ENCODE measurements around the gene PRKG1. TPM values are rescaled to one million over a fixed set of nuclear protein-coding genes. Genes with fewer than 3 reads are reported as not detected.

Gene PRKG1
- total and polyA plus RNA-seq, 4 donors: 0.46 to 5.1 (median 1.5) TPM

GRCh38 chr10:52063159-52063558 lies 988.9 kb downstream of the PRKG1 start:
- no peaks in the 10 kb centered on the region for H3K36me3 ChIP-seq (ENCODE audit: control insufficient read depth in 4 of 4, insufficient read depth in 3 of 4, low read depth in 1 of 4, low read length in 3 of 4)
- no peak overlapping the region for H3K27ac ChIP-seq (ENCODE audit: low read depth in 1 of 2, low read length in 2 of 2)
- no peaks in the 10 kb centered on the region for H3K4me1 ChIP-seq (ENCODE audit: control insufficient read depth in 4 of 4, insufficient read depth in 4 of 4, low read length in 3 of 4)
- no peaks in the 10 kb centered on the region for H3K27me3 ChIP-seq (ENCODE audit: control insufficient read depth in 4 of 4, insufficient read depth in 4 of 4, low read length in 3 of 4)
- DNase-seq (ENCODE audit: low spot score): no peak
- TF ChIP-seq FOXA1 (IDR thresholded peaks at IDR 0.05) (no peak), TAF1 (conservative IDR thresholded peaks at IDR 0.05) (no peak), ATF3 (IDR thresholded peaks at IDR 0.05) (no peak), HNF4A (conservative IDR thresholded peaks at IDR 0.05) (no peak), HNF4G (IDR thresholded peaks at IDR 0.05) (no peak)
- TF ChIP-seq, protein P1, sequence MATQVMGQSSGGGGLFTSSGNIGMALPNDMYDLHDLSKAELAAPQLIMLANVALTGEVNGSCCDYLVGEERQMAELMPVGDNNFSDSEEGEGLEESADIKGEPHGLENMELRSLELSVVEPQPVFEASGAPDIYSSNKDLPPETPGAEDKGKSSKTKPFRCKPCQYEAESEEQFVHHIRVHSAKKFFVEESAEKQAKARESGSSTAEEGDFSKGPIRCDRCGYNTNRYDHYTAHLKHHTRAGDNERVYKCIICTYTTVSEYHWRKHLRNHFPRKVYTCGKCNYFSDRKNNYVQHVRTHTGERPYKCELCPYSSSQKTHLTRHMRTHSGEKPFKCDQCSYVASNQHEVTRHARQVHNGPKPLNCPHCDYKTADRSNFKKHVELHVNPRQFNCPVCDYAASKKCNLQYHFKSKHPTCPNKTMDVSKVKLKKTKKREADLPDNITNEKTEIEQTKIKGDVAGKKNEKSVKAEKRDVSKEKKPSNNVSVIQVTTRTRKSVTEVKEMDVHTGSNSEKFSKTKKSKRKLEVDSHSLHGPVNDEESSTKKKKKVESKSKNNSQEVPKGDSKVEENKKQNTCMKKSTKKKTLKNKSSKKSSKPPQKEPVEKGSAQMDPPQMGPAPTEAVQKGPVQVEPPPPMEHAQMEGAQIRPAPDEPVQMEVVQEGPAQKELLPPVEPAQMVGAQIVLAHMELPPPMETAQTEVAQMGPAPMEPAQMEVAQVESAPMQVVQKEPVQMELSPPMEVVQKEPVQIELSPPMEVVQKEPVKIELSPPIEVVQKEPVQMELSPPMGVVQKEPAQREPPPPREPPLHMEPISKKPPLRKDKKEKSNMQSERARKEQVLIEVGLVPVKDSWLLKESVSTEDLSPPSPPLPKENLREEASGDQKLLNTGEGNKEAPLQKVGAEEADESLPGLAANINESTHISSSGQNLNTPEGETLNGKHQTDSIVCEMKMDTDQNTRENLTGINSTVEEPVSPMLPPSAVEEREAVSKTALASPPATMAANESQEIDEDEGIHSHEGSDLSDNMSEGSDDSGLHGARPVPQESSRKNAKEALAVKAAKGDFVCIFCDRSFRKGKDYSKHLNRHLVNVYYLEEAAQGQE (IDR thresholded peaks at IDR 0.05): no peak
- H3K9ac ChIP-seq (ENCODE audit: low read depth in 1 of 2, low read length in 2 of 2): no peak overlapping the region
- no peaks in the 10 kb centered on the region for H3K9me3 ChIP-seq (ENCODE audit: control insufficient read depth in 4 of 4, low read length in 3 of 4)
- WGBS: 91% methylated on average over 10 of the region's 10 CpGs
- H3K4me3 ChIP-seq (ENCODE audit: low read depth in 1 of 3, low read length in 3 of 3): no peak overlapping the region

GRCh38 chr10:52064084-52064845 lies 990.0 kb downstream of the PRKG1 start:
- 82% methylated on average over 9 of the region's 9 CpGs for WGBS
- H3K9me3 ChIP-seq (ENCODE audit: control insufficient read depth in 4 of 4, low read length in 3 of 4): no peaks in the 10 kb centered on the region
- no peaks in the 10 kb centered on the region for H3K36me3 ChIP-seq (ENCODE audit: control insufficient read depth in 4 of 4, insufficient read depth in 3 of 4, low read depth in 1 of 4, low read length in 3 of 4)
- no peak overlapping the region for H3K4me3 ChIP-seq (ENCODE audit: low read depth in 1 of 3, low read length in 3 of 3)
- H3K27me3 ChIP-seq (ENCODE audit: control insufficient read depth in 4 of 4, insufficient read depth in 4 of 4, low read length in 3 of 4): no peaks in the 10 kb centered on the region
- TF ChIP-seq JUND (IDR thresholded peaks at IDR 0.05) (no peak), SP1 (IDR thresholded peaks at IDR 0.05) (no peak), FOXA2 (IDR thresholded peaks at IDR 0.05) (no peak), RXRA (IDR thresholded peaks at IDR 0.05) (no peak), EGR1 (IDR thresholded peaks at IDR 0.05; ENCODE audit: low read depth in 2 of 2) (no peak)
- TF ChIP-seq, protein P2, sequence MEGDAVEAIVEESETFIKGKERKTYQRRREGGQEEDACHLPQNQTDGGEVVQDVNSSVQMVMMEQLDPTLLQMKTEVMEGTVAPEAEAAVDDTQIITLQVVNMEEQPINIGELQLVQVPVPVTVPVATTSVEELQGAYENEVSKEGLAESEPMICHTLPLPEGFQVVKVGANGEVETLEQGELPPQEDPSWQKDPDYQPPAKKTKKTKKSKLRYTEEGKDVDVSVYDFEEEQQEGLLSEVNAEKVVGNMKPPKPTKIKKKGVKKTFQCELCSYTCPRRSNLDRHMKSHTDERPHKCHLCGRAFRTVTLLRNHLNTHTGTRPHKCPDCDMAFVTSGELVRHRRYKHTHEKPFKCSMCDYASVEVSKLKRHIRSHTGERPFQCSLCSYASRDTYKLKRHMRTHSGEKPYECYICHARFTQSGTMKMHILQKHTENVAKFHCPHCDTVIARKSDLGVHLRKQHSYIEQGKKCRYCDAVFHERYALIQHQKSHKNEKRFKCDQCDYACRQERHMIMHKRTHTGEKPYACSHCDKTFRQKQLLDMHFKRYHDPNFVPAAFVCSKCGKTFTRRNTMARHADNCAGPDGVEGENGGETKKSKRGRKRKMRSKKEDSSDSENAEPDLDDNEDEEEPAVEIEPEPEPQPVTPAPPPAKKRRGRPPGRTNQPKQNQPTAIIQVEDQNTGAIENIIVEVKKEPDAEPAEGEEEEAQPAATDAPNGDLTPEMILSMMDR (IDR thresholded peaks at IDR 0.05; ENCODE audit: low read depth, low read length, missing input control): no peak
- no peak for DNase-seq (ENCODE audit: low spot score)
- H3K9ac ChIP-seq (ENCODE audit: low read depth in 1 of 2, low read length in 2 of 2): no peak overlapping the region
- H3K27ac ChIP-seq (ENCODE audit: low read depth in 1 of 2, low read length in 2 of 2): no peak overlapping the region
- no peaks in the 10 kb centered on the region for H3K4me1 ChIP-seq (ENCODE audit: control insufficient read depth in 4 of 4, insufficient read depth in 4 of 4, low read length in 3 of 4)

DNA sequence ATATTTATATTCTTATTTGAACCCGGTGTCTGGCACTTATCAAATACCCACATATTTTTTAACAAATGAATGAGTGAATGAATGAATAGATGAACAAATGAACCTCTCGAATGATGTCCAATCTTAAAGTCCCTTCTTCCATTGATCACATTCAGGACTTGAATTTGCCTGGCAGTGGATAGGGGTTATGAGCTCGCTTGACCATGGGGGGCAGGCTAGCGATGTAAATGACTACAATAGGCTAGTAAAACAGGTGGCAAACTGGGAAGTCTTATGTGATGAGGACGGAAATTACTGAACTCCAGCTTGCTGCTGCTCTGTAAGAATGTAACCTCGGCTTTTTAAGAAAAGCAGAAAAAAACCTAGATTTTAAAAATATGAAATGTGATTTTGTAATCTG lies 992.1 kb downstream of the PRKG1 start:
- WGBS: 83% methylated on average over 6 of the region's 6 CpGs
- no peak overlapping the region for H3K4me3 ChIP-seq (ENCODE audit: low read depth in 1 of 3, low read length in 3 of 3)
- H3K27me3 ChIP-seq (ENCODE audit: control insufficient read depth in 4 of 4, insufficient read depth in 4 of 4, low read length in 3 of 4): no peaks in the 10 kb centered on the region
- H3K27ac ChIP-seq (ENCODE audit: low read depth in 1 of 2, low read length in 2 of 2): no peak overlapping the region
- H3K4me1 ChIP-seq (ENCODE audit: control insufficient read depth in 4 of 4, insufficient read depth in 4 of 4, low read length in 3 of 4): no peaks in the 10 kb centered on the region
- DNase-seq (ENCODE audit: low spot score): no peak
- H3K9me3 ChIP-seq (ENCODE audit: control insufficient read depth in 4 of 4, low read length in 3 of 4): no peaks in the 10 kb centered on the region
- H3K36me3 ChIP-seq (ENCODE audit: control insufficient read depth in 4 of 4, insufficient read depth in 3 of 4, low read depth in 1 of 4, low read length in 3 of 4): no peaks in the 10 kb centered on the region
- no peak overlapping the region for H3K9ac ChIP-seq (ENCODE audit: low read depth in 1 of 2, low read length in 2 of 2)
- TF ChIP-seq RAD21 (IDR thresholded peaks at IDR 0.05): no peak
- TF ChIP-seq, protein P1 (IDR thresholded peaks at IDR 0.05): no peak
- TF ChIP-seq FOXA1 (IDR thresholded peaks at IDR 0.05): no peak
- no peak for TF ChIP-seq NR2F2 (IDR thresholded peaks at IDR 0.05)
- no peak for TF ChIP-seq FOXA2 (IDR thresholded peaks at IDR 0.05)
- TF ChIP-seq JUND (IDR thresholded peaks at IDR 0.05): no peak
- TF ChIP-seq HNF4G (IDR thresholded peaks at IDR 0.05): no peak
- TF ChIP-seq ATF3 (IDR thresholded peaks at IDR 0.05): no peak
- TF ChIP-seq GABPA (IDR thresholded peaks at IDR 0.05 in 1 of 2, conservative IDR thresholded peaks at IDR 0.05 in 1 of 2): no peak
